Hepatocyte (in vitro differentiated cells): ENCODE data around the gene ZNRF3. TPM values are rescaled to one million over a fixed set of nuclear protein-coding genes. Genes with fewer than 3 reads are reported as not detected.

Source experiments
- DNase-seq: peaks from one replicate; pipeline ENCODE4 v3.0.0-alpha.2; 2016; ENCODE audit warnings: low spot score
- H2AFZ ChIP-seq: fragments of 200-600 bp; sonication (generic); 2 replicates; pipeline ENCODE4 v1.6.0; 2016; ENCODE audit warnings: antibody characterized with exemption, mild to moderate bottlenecking
- H3K27ac ChIP-seq: fragments of 200-600 bp; sonication (generic); 2 replicates; pipeline ENCODE4 v1.5.1; 2016; ENCODE audit warnings: mild to moderate bottlenecking
- H3K27me3 ChIP-seq: fragments of 200-600 bp; sonication (generic); 2 replicates; pipeline ENCODE4 v1.6.1; 2016
- H3K36me3 ChIP-seq: fragments of 200-600 bp; sonication (generic); replicated peaks from 2 replicates; pipeline ENCODE4 v1.5.1; 2016; ENCODE audit warnings: low read depth; ENCODE audit not compliant: insufficient read depth
- H3K4me1 ChIP-seq: fragments of 200-600 bp; sonication (generic); 2 replicates; pipeline ENCODE4 v1.5.1; 2016; ENCODE audit warnings: mild to moderate bottlenecking, moderate library complexity; ENCODE audit not compliant: insufficient read depth
- H3K4me2 ChIP-seq: fragments of 200-600 bp; sonication (generic); 2 replicates; pipeline ENCODE4 v1.6.0; 2016
- H3K4me3 ChIP-seq: fragments of 200-600 bp; sonication (generic); 2 replicates; pipeline ENCODE4 v1.5.1; 2016; ENCODE audit warnings: mild to moderate bottlenecking
- H3K79me2 ChIP-seq: fragments of 200-600 bp; sonication (generic); 2 replicates; pipeline ENCODE4 v1.6.0; 2017; ENCODE audit warnings: mild to moderate bottlenecking
- H3K9me2 ChIP-seq: fragments of 200-600 bp; sonication (generic); replicated peaks from 2 replicates; pipeline ENCODE4 v1.6.0; 2017; ENCODE audit warnings: mild to moderate bottlenecking; ENCODE audit not compliant: insufficient read depth
- H3K9me3 ChIP-seq: fragments of 200-600 bp; sonication (generic); 2 replicates; pipeline ENCODE4 v1.5.1; 2016; ENCODE audit warnings: low read depth, mild to moderate bottlenecking
- H4K20me1 ChIP-seq: fragments of 200-600 bp; sonication (generic); 2 replicates; pipeline ENCODE4 v1.6.0; 2016; ENCODE audit warnings: mild to moderate bottlenecking; ENCODE audit not compliant: insufficient read depth, poor library complexity, severe bottlenecking
- EZH2 ChIP-seq: fragments of 200-600 bp; sonication (generic); IDR thresholded peaks from 2 replicates; pipeline ENCODE4 v1.6.1; 2016; ENCODE audit warnings: antibody characterized with exemption, mild to moderate bottlenecking, borderline replicate concordance
- EZH2phosphoT487 ChIP-seq: fragments of 200-600 bp; sonication (generic); IDR thresholded peaks from one replicate; pipeline ENCODE4 v1.6.1; 2018; ENCODE audit warnings: antibody characterized with exemption, mild to moderate bottlenecking, low read depth, moderate library complexity; ENCODE audit not compliant: unreplicated experiment, severe bottlenecking
- WGBS: methylation state at CpG from one replicate; pipeline ENCODE4 v1.1.6; 2016; ENCODE audit warnings: low lambda C conversion rate; ENCODE audit errors: missing lambda C conversion rate; 5-methylcytosine and 5-hydroxymethylcytosine counted together
- polyA plus RNA-seq: library from polyadenylated mRNA; unstranded; fragments of >200 nt; fragmentation: Nextera tagmentation; extraction: Ambion mirVana; gene quantifications from 2 replicates; pipeline ENCODE4 v1.2.1, GENCODE V29; 2016
- total RNA-seq: library from RNA; depleted of rRNA; stranded (reverse); fragments of >200 nt; gene quantifications from 2 replicates; pipeline ENCODE4 v1.2.3, GENCODE V29; 2014
- TF ChIP-seq, protein P1 (sequence below): fragments of 200-600 bp; sonication (generic); IDR thresholded peaks from 2 replicates; pipeline ENCODE4 v1.5.1; 2016; ENCODE audit warnings: antibody characterized with exemption, mild to moderate bottlenecking; ENCODE audit not compliant: poor library complexity

Gene ZNRF3
- total and polyA plus RNA-seq, 2 experiments from 2014 or later, result 8.9 to 14.7 TPM

DNA sequence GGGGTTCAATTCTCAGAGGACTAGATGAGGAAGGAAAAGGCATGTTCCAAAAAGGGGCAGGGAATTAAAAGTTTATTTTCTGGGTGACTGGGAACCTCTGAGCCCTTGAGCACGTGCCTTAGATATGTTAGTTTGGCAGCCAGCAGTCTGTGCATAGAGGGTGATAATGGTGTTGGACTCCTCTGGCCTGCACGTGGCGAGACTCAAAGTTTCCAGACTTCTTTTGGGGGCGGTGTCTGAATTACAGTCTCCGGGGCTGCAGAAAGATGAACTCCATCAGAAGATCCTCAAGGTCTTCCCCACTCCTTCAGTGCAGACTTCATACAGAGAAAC, 861 bp upstream of the ZNRF3 start:
- Histone ChIP-seq H3K9me3 (no peaks in the 10 kb centered on the region), H2AFZ (peak overlapping the region; percentile 67), H3K4me1 (peaks cover 20% of the 10 kb centered on the region), H3K27ac (peak overlapping the region; percentile 32), H3K4me2 (peak overlapping the region; percentile 81), H3K9me2 (no peaks in the 10 kb centered on the region), H3K79me2 (peaks cover 25% of the 10 kb centered on the region), H3K36me3 (no peaks in the 10 kb centered on the region), H3K27me3 (no peaks in the 10 kb centered on the region), H4K20me1 (peaks cover 14% of the 10 kb centered on the region), H3K4me3 (peak overlapping the region; percentile 51)
- WGBS, result 26% methylated on average over 5 of the region's 5 CpGs
- TF ChIP-seq EZH2, result no peak
- no peak for TF ChIP-seq EZH2phosphoT487
- TF ChIP-seq, protein P1, sequence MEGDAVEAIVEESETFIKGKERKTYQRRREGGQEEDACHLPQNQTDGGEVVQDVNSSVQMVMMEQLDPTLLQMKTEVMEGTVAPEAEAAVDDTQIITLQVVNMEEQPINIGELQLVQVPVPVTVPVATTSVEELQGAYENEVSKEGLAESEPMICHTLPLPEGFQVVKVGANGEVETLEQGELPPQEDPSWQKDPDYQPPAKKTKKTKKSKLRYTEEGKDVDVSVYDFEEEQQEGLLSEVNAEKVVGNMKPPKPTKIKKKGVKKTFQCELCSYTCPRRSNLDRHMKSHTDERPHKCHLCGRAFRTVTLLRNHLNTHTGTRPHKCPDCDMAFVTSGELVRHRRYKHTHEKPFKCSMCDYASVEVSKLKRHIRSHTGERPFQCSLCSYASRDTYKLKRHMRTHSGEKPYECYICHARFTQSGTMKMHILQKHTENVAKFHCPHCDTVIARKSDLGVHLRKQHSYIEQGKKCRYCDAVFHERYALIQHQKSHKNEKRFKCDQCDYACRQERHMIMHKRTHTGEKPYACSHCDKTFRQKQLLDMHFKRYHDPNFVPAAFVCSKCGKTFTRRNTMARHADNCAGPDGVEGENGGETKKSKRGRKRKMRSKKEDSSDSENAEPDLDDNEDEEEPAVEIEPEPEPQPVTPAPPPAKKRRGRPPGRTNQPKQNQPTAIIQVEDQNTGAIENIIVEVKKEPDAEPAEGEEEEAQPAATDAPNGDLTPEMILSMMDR, result no peak
- DNase-seq, result peak; percentile 35

DNA sequence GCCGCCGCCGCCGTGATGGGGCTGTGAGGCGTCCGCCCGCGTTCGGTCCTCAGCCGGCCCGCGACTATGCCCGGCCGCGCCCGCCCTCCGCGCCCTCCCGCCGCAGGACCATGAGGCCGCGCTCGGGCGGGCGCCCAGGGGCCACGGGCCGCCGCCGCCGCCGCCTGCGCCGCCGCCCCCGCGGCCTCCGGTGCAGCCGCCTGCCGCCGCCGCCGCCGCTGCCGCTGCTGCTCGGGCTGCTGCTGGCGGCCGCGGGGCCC, 215 bp downstream of the ZNRF3 start:
- Histone ChIP-seq H3K36me3 (no peaks in the 10 kb centered on the region), H3K9me2 (no peaks in the 10 kb centered on the region), H3K27me3 (no peaks in the 10 kb centered on the region), H3K4me2 (peak overlapping the region; percentile 95), H3K79me2 (peaks cover 36% of the 10 kb centered on the region), H3K4me3 (no peak overlapping the region), H3K27ac (no peak overlapping the region), H4K20me1 (peaks cover 14% of the 10 kb centered on the region), H3K4me1 (peaks cover 21% of the 10 kb centered on the region), H3K9me3 (no peaks in the 10 kb centered on the region), H2AFZ (no peak overlapping the region)
- DNase-seq, result no peak
- no CpG with 5 or more reads among the region's 48 CpGs for whole genome bisulfite sequencing
- TF ChIP-seq EZH2, result no peak
- TF ChIP-seq, protein P1, result no peak
- no peak for TF ChIP-seq EZH2phosphoT487

DNA sequence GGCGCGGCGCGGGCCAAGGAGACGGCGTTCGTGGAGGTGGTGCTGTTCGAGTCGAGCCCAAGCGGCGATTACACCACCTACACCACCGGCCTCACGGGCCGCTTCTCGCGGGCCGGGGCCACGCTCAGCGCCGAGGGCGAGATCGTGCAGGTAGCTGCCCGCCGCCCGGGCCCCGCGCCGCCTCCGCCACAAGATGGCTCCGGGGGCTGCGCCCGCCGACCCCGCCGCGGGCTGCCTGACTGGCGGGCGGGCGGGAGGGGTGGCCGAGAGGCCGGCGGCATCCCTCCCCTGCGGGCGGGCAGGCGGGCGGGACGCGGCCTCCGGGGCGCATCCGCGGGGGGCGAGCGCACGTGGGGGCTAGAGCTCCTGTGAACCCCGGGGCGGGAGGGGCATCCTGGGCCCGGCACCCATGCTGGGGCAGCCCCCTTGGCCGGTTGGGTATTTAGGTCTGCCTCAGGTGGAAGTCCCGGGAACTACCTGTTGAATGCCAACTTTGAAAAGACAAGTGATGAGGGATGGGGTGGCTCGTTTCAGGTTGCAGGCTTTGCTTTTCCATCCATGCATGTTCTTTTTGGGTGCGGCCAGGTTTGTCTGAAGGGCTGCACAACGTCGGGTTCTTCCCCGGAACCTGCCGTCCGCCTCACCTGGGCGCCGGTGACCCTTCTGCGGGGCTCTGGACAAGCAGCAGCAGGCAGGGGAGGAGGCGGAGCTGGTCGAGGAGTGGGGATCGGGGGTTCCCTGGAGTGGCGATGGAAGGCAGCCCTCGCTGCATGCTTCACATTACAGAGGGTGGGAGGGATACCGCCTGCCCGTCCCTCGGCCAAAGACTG, 760 bp downstream of the ZNRF3 start:
- TF ChIP-seq EZH2 (no peak), EZH2phosphoT487 (no peak)
- TF ChIP-seq, protein P1, result no peak
- H3K27ac ChIP-seq, result no peak overlapping the region
- peaks cover 21% of the 10 kb centered on the region for H3K4me1 ChIP-seq
- H3K4me3 ChIP-seq, result peak overlapping the region; percentile 56
- peaks cover 41% of the 10 kb centered on the region for H3K79me2 ChIP-seq
- peak; percentile 67 for DNase-seq
- no peaks in the 10 kb centered on the region for H3K9me2 ChIP-seq
- no peaks in the 10 kb centered on the region for H3K27me3 ChIP-seq
- H2AFZ ChIP-seq, result peak overlapping the region; percentile 7
- peaks cover 15% of the 10 kb centered on the region for H4K20me1 ChIP-seq
- no peaks in the 10 kb centered on the region for H3K9me3 ChIP-seq
- H3K4me2 ChIP-seq, result peak overlapping the region; percentile 95
- no peaks in the 10 kb centered on the region for H3K36me3 ChIP-seq
- WGBS, result 1% methylated on average over 30 of the region's 78 CpGs
